PC-3 (cell line): ENCODE results near the gene P2RY11. TPM values are rescaled to one million over a fixed set of nuclear protein-coding genes. Genes with fewer than 3 reads are reported as not detected.

Source experiments
- ATAC-seq: fragments of 200-7000 bp; cut with Tn5 transposase; 2 replicates; pipeline ENCODE4 v1.9.1; 2020; ENCODE audit warnings: mild to moderate bottlenecking, moderate library complexity
- BruUV-seq: library from RNA; stranded (reverse); fragments of 400-500 nt; replicated peaks from 2 replicates; lab custom pipeline; 2021; lab: Mats Ljungman, UMichigan
- CTCF ChIA-PET: fragments of 300-600 bp; sonication (Branson Sonifier 250); formaldehyde crosslinking; loops from one replicate; lab custom pipeline; 2022; ENCODE audit warnings: antibody characterized with exemption; lab: Charles Lee
- POLR2A ChIA-PET: fragments of 300-600 bp; sonication (Branson Sonifier 250); formaldehyde crosslinking; loops from one replicate; lab custom pipeline; 2022; ENCODE audit warnings: antibody characterized with exemption; ENCODE audit not compliant: unreplicated experiment; lab: Charles Lee
- DNase-seq: peaks from one replicate; pipeline ENCODE4 v3.0.0-alpha.2; 2015
- H2AFZ ChIP-seq: fragments of 300-600 bp; sonication (generic); 2 replicates; pipeline ENCODE4 v1.6.0; 2016; ENCODE audit warnings: antibody characterized with exemption, low read length
- H3F3A ChIP-seq: fragments of 300-600 bp; sonication (generic); one replicate; pipeline ENCODE4 v1.6.0; 2017; ENCODE audit warnings: antibody characterized with exemption, low read length, control low read depth, mild to moderate bottlenecking; ENCODE audit not compliant: unreplicated experiment
- H3K27ac ChIP-seq: fragments of 300-600 bp; sonication (generic); 2 replicates; pipeline ENCODE4 v1.5.1; 2016; ENCODE audit warnings: mild to moderate bottlenecking, low read length
- H3K27me3 ChIP-seq: fragments of 300-600 bp; sonication (generic); 2 replicates; pipeline ENCODE4 v1.6.1; 2016; ENCODE audit warnings: low read length, mixed read lengths
- H3K36me3 ChIP-seq: fragments of 300-600 bp; sonication (generic); 2 replicates; pipeline ENCODE4 v1.6.1; 2016; ENCODE audit warnings: low read depth, mixed run types, low read length, mixed read lengths
- H3K4me1 ChIP-seq: fragments of 300-600 bp; sonication (generic); 2 replicates; pipeline ENCODE4 v1.5.1; 2016; ENCODE audit warnings: low read length; ENCODE audit not compliant: insufficient read depth
- H3K4me2 ChIP-seq: fragments of 300-600 bp; sonication (generic); 2 replicates; pipeline ENCODE4 v1.6.0; 2016; ENCODE audit warnings: low read length
- H3K4me3 ChIP-seq: fragments of 300-600 bp; sonication (generic); 2 replicates; pipeline ENCODE4 v1.5.1; 2016; ENCODE audit warnings: mild to moderate bottlenecking, low read length, mixed read lengths
- H3K79me2 ChIP-seq: fragments of 300-600 bp; sonication (generic); 2 replicates; pipeline ENCODE4 v1.6.1; 2017; ENCODE audit warnings: low read length, mixed read lengths
- H3K9ac ChIP-seq: fragments of 300-600 bp; sonication (generic); 2 replicates; pipeline ENCODE4 v1.6.0; 2016; ENCODE audit warnings: mild to moderate bottlenecking, low read length
- H3K9me2 ChIP-seq: fragments of 300-600 bp; sonication (generic); replicated peaks from 2 replicates; pipeline ENCODE4 v1.6.1; 2016; ENCODE audit warnings: mixed run types, low read length, mixed read lengths
- H3K9me3 ChIP-seq: fragments of 300-600 bp; sonication (generic); 2 replicates; pipeline ENCODE4 v1.6.1; 2016; ENCODE audit warnings: low read length, mixed read lengths
- H4K20me1 ChIP-seq: fragments of 300-600 bp; sonication (generic); 2 replicates; pipeline ENCODE4 v1.6.1; 2016; ENCODE audit warnings: low read length, mixed read lengths
- EZH2 ChIP-seq: fragments of 300-600 bp; sonication (generic); IDR thresholded peaks from one replicate; pipeline ENCODE4 v1.6.1; 2017; ENCODE audit warnings: antibody characterized with exemption, mild to moderate bottlenecking, low read length; ENCODE audit not compliant: unreplicated experiment
- EZH2phosphoT487 ChIP-seq: fragments of 300-600 bp; sonication (generic); IDR thresholded peaks from 2 replicates; pipeline ENCODE4 v1.6.1; 2018; ENCODE audit warnings: mild to moderate bottlenecking, antibody characterized with exemption, low read length, borderline replicate concordance
- intact Hi-C: fragments of 100-400 bp; cut with micrococcal nuclease; formaldehyde crosslinking; loops from 2 replicates; pipeline ENCODE4 v1.9.0; 2023
- total RNA-seq: library from RNA; depleted of rRNA; stranded (reverse); fragments of >200 nt; gene quantifications from 2 replicates; pipeline ENCODE4 v1.2.3, GENCODE V29; 2014
- TF ChIP-seq, protein P1 (sequence below): fragments of 300-600 bp; sonication (generic); conservative IDR thresholded peaks from 2 replicates; pipeline ENCODE4 v1.5.1; 2017; ENCODE audit warnings: antibody characterized with exemption, low read depth, mild to moderate bottlenecking, low read length

Gene P2RY11
- total RNA-seq, 1 experiment from 2014 or later = 11.1 TPM

DNA sequence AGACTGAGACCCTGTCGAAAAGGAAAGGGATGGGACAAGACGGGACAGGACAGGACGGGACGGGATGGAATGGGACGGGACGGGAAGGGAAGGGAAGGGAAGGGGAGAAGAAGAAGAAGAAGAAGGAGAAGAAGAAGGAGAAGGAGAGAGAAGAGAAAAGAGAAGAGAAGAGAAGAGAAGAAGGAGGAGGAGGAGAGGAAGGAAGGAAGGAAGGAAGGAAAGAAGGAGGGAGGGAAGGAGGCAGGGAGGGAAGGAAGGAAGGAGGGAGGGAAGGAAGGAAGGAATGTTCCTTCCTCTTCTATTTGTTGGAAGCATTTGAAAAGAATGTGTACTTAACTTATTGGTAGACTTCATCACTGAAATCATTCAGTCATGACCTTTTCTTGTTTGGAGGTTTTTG, 35.0 kb upstream of the P2RY11 start:
- DNase-seq (no peak), ATAC-seq (no peak)
- Histone ChIP-seq H3K9me2 (no peaks in the 10 kb centered on the region), H4K20me1 (no peaks in the 10 kb centered on the region), H3K9ac (no peak overlapping the region), H3K9me3 (no peaks in the 10 kb centered on the region), H3K27me3 (peaks cover 21% of the 10 kb centered on the region), H3K79me2 (no peaks in the 10 kb centered on the region), H3F3A (no peaks in the 10 kb centered on the region), H2AFZ (no peak overlapping the region), H3K36me3 (no peaks in the 10 kb centered on the region), H3K4me1 (no peaks in the 10 kb centered on the region), H3K27ac (no peak overlapping the region), H3K4me3 (no peak overlapping the region), H3K4me2 (no peak overlapping the region)
- ChIA-PET POLR2A (no interaction called here), CTCF (no interaction called here)
- no TSS peak for BruUV-seq
- no peak for TF ChIP-seq EZH2
- TF ChIP-seq, protein P1, sequence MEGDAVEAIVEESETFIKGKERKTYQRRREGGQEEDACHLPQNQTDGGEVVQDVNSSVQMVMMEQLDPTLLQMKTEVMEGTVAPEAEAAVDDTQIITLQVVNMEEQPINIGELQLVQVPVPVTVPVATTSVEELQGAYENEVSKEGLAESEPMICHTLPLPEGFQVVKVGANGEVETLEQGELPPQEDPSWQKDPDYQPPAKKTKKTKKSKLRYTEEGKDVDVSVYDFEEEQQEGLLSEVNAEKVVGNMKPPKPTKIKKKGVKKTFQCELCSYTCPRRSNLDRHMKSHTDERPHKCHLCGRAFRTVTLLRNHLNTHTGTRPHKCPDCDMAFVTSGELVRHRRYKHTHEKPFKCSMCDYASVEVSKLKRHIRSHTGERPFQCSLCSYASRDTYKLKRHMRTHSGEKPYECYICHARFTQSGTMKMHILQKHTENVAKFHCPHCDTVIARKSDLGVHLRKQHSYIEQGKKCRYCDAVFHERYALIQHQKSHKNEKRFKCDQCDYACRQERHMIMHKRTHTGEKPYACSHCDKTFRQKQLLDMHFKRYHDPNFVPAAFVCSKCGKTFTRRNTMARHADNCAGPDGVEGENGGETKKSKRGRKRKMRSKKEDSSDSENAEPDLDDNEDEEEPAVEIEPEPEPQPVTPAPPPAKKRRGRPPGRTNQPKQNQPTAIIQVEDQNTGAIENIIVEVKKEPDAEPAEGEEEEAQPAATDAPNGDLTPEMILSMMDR = no peak
- TF ChIP-seq EZH2phosphoT487 = no peak
- intact Hi-C loops = no loop called here

DNA sequence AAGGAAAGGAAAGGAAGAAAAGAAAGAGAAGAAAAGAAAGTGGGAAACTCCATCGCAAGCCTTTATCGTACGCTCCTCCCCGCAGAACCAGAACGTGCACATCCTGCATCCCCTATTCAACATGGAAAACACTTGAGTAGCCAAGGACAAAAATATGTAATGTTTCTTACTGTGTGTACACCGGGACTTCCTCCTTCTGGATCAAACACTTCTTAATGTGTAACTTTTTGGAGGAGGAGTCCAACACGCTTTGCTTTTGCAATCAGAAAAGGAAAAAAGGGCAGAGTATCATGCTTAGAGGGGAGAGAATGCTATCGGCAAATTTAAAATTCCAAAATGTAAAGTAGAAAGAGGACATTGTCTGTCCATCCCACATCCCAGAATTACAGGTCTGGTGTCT, 33.2 kb upstream of the P2RY11 start:
- Histone ChIP-seq H3K27ac (no peak overlapping the region), H4K20me1 (no peaks in the 10 kb centered on the region), H3F3A (no peaks in the 10 kb centered on the region), H3K4me1 (no peaks in the 10 kb centered on the region), H3K79me2 (no peaks in the 10 kb centered on the region), H2AFZ (no peak overlapping the region), H3K9me2 (no peaks in the 10 kb centered on the region), H3K4me2 (no peak overlapping the region), H3K36me3 (no peaks in the 10 kb centered on the region), H3K9ac (no peak overlapping the region), H3K27me3 (peaks cover 21% of the 10 kb centered on the region), H3K9me3 (no peaks in the 10 kb centered on the region), H3K4me3 (no peak overlapping the region)
- ATAC-seq = no peak
- BruUV-seq = no TSS peak
- TF ChIP-seq EZH2 (no peak), EZH2phosphoT487 (no peak)
- TF ChIP-seq, protein P1 = no peak
- DNase-seq = no peak
- ChIA-PET CTCF (no interaction called here), POLR2A (no interaction called here)
- intact Hi-C loops = no loop called here

DNA sequence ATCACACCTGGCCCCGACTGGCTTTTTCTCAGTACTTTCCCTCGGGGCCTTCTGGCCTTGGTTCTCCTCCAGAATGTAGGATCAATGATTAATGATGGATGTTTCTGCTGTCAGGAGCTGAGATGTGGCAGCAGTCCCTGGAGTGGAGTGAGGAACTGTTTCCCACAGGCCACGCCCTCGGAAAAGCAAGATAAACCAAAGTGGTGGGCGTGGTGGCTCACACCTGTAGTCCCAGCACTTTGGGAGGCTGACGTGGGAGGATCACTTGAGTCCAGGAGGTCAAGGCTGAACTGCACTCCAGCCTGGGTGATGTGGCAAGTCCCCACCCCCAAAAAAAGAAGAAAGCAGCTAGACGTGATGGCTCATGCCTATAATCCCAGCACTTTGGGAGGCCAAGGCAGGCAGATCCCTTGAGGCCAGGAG, 32.5 kb upstream of the P2RY11 start:
- DNase-seq (peak; percentile 7), ATAC-seq (no peak)
- H3K4me3 ChIP-seq = no peak overlapping the region
- no peak overlapping the region for H3K27ac ChIP-seq
- ChIA-PET POLR2A (no interaction called here), CTCF (interaction anchor here (0.5 kb wide), 1 partner anchor 41 kb away, joined by 9 read pairs; no protein-coding TSS in a partner anchor)
- no peaks in the 10 kb centered on the region for H3K79me2 ChIP-seq
- no peaks in the 10 kb centered on the region for H3K9me2 ChIP-seq
- intact Hi-C loops = no loop called here
- no peaks in the 10 kb centered on the region for H3F3A ChIP-seq
- no peaks in the 10 kb centered on the region for H3K4me1 ChIP-seq
- TF ChIP-seq EZH2phosphoT487 = no peak
- no peak for TF ChIP-seq EZH2
- TF ChIP-seq, protein P1 = no peak
- H3K27me3 ChIP-seq = peaks cover 21% of the 10 kb centered on the region
- no peaks in the 10 kb centered on the region for H3K36me3 ChIP-seq
- H4K20me1 ChIP-seq = no peaks in the 10 kb centered on the region
- no peaks in the 10 kb centered on the region for H3K9me3 ChIP-seq
- H3K9ac ChIP-seq = no peak overlapping the region
- H2AFZ ChIP-seq = no peak overlapping the region
- no TSS peak for BruUV-seq
- no peak overlapping the region for H3K4me2 ChIP-seq
